Measurements from ENCODE around the gene TTC28.

Gene TTC28

DNA sequence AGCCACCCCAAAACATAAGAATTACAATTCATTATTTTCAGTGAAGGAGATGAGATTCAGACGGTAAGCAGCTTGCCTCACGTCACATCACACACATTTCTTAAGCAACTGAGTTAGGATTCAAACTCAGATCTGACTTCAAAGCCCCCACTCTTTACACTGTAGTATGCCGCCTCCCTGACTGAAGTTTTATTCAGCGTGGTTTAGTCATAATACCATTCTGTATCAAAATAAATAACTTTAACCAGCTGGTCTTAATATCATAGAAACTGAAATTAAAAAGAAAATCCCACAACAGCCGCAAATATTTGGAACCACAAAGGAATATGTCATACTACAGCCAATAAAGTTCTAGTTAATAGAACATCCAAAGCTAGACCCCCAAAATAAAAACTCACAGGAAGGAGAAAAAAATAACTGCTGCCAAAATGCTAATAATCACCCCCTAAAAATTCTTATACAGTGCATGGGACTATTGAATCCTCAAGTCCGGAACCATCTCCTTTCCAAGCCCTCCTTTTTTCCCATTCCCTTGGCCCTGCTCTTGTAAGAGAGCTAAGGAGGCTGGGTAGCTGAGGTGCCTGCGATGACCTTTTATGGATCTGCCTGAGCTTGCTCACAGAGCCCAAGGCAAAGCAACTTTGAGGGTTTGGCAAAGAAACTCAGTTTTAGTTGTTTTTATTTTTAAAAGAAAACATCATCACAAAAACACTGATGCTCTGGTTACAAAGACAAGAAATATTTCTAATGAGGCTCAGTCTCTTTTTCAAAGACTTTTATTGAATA lies 334.5 kb downstream of the TTC28 start (continued):
- TF ChIP-seq, protein P1, sequence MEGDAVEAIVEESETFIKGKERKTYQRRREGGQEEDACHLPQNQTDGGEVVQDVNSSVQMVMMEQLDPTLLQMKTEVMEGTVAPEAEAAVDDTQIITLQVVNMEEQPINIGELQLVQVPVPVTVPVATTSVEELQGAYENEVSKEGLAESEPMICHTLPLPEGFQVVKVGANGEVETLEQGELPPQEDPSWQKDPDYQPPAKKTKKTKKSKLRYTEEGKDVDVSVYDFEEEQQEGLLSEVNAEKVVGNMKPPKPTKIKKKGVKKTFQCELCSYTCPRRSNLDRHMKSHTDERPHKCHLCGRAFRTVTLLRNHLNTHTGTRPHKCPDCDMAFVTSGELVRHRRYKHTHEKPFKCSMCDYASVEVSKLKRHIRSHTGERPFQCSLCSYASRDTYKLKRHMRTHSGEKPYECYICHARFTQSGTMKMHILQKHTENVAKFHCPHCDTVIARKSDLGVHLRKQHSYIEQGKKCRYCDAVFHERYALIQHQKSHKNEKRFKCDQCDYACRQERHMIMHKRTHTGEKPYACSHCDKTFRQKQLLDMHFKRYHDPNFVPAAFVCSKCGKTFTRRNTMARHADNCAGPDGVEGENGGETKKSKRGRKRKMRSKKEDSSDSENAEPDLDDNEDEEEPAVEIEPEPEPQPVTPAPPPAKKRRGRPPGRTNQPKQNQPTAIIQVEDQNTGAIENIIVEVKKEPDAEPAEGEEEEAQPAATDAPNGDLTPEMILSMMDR (tag by site-specific recombination; IDR thresholded peaks at IDR 0.05), result no peak
- TF ChIP-seq ZNF585B (tag by site-specific recombination; IDR thresholded peaks at IDR 0.05) (no peak), ZNF529 (tag by site-specific recombination; IDR thresholded peaks at IDR 0.05; ENCODE audit: insufficient replicate concordance) (no peak), ZNF140 (tag by site-specific recombination; IDR thresholded peaks at IDR 0.05) (no peak), ZNF280D (tag by site-specific recombination; IDR thresholded peaks at IDR 0.05) (no peak), ZNF660 (tag by site-specific recombination; IDR thresholded peaks at IDR 0.05) (no peak), ZNF747 (tag by site-specific recombination; IDR thresholded peaks at IDR 0.05) (no peak), ZFP69B (tag by site-specific recombination; IDR thresholded peaks at IDR 0.05) (no peak)
- TF ChIP-seq, protein P2, sequence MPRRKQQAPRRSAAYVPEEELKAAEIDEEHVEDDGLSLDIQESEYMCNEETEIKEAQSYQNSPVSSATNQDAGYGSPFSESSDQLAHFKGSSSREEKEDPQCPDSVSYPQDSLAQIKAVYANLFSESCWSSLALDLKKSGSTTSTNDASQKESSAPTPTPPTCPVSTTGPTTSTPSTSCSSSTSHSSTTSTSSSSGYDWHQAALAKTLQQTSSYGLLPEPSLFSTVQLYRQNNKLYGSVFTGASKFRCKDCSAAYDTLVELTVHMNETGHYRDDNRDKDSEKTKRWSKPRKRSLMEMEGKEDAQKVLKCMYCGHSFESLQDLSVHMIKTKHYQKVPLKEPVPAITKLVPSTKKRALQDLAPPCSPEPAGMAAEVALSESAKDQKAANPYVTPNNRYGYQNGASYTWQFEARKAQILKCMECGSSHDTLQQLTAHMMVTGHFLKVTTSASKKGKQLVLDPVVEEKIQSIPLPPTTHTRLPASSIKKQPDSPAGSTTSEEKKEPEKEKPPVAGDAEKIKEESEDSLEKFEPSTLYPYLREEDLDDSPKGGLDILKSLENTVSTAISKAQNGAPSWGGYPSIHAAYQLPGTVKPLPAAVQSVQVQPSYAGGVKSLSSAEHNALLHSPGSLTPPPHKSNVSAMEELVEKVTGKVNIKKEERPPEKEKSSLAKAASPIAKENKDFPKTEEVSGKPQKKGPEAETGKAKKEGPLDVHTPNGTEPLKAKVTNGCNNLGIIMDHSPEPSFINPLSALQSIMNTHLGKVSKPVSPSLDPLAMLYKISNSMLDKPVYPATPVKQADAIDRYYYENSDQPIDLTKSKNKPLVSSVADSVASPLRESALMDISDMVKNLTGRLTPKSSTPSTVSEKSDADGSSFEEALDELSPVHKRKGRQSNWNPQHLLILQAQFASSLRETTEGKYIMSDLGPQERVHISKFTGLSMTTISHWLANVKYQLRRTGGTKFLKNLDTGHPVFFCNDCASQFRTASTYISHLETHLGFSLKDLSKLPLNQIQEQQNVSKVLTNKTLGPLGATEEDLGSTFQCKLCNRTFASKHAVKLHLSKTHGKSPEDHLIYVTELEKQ (tag by site-specific recombination; IDR thresholded peaks at IDR 0.05; ENCODE audit: borderline replicate concordance), result no peak
- TF ChIP-seq, protein P3, sequence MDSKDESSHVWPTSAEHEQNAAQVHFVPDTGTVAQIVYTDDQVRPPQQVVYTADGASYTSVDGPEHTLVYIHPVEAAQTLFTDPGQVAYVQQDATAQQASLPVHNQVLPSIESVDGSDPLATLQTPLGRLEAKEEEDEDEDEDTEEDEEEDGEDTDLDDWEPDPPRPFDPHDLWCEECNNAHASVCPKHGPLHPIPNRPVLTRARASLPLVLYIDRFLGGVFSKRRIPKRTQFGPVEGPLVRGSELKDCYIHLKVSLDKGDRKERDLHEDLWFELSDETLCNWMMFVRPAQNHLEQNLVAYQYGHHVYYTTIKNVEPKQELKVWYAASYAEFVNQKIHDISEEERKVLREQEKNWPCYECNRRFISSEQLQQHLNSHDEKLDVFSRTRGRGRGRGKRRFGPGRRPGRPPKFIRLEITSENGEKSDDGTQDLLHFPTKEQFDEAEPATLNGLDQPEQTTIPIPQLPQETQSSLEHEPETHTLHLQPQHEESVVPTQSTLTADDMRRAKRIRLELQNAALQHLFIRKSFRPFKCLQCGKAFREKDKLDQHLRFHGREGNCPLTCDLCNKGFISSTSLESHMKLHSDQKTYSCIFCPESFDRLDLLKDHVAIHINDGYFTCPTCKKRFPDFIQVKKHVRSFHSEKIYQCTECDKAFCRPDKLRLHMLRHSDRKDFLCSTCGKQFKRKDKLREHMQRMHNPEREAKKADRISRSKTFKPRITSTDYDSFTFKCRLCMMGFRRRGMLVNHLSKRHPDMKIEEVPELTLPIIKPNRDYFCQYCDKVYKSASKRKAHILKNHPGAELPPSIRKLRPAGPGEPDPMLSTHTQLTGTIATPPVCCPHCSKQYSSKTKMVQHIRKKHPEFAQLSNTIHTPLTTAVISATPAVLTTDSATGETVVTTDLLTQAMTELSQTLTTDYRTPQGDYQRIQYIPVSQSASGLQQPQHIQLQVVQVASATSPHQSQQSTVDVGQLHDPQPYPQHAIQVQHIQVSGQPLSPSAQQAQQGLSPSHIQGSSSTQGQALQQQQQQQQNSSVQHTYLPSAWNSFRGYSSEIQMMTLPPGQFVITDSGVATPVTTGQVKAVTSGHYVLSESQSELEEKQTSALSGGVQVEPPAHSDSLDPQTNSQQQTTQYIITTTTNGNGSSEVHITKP (tag by site-specific recombination; IDR thresholded peaks at IDR 0.05), result no peak

GRCh38 chr22:28341001-28341400 lies 338.6 kb downstream of the TTC28 start:
- Histone ChIP-seq H3K9me3 (ENCODE audit: control insufficient read depth, insufficient read depth, low read depth, low read length) (no peaks in the 10 kb centered on the region), H3K4me3 (ENCODE audit: low read depth, low read length) (no peak overlapping the region), H3K4me1 (ENCODE audit: control insufficient read depth, insufficient read depth, low read length) (peaks cover 4% of the 10 kb centered on the region; the same call in 1 of the 2 replicates), H3K27ac (ENCODE audit: extremely low read depth, low read depth, low read length) (no peak overlapping the region), H3K36me3 (ENCODE audit: control insufficient read depth in 2 of 2, insufficient read depth in 1 of 2, low read length in 2 of 2) (no peaks in the 10 kb centered on the region; a peak in 1 of 3 replicates)
- ChIA-PET CTCF (no interaction called here), POLR2A (no interaction called here)
- no peak for TF ChIP-seq ZNF555 (tag by site-specific recombination; conservative IDR thresholded peaks at IDR 0.05)
- TF ChIP-seq ZNF843 (tag by site-specific recombination; IDR thresholded peaks at IDR 0.05), result no peak
- no peak for TF ChIP-seq TCF7L2 (IDR thresholded peaks at IDR 0.05; ENCODE audit: borderline replicate concordance, low read depth, low read length)
- no peak for TF ChIP-seq ZNF274 (IDR thresholded peaks at IDR 0.05; ENCODE audit: low read length)
- TF ChIP-seq ZNF274 (tag by site-specific recombination; IDR thresholded peaks at IDR 0.05; ENCODE audit: borderline replicate concordance), result no peak

All from HEK293 (cell line).